UCSD-AML1 (cell line): Measurements from ENCODE around the gene ROBO1.

ENCODE experiments used
- DNase-seq: peaks from one replicate; lab custom pipeline; 2025; ENCODE audit not compliant: unreplicated experiment; lab: John Stamatoyannopoulos, UW

ROBO1 gene

DNA sequence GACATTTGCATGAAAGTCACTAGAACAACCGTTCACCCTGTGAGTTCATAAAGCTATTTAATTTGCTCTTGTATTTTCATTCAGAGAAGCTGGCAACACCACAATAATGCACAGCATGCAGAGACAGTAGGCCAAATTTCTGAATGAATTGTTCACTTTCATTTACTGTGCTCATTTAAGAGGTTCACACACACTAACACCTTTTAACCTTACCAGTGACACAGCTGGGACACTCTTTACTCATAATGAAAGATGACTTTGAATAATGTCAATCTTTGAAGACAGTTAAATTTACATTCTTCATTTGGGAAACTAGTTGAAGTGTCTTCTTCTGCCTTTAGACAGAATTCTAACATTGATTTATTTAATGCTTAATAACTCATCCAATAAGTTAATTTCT is 95.7 kb downstream of the ROBO1 start:
- DNase-seq: no peak

DNA sequence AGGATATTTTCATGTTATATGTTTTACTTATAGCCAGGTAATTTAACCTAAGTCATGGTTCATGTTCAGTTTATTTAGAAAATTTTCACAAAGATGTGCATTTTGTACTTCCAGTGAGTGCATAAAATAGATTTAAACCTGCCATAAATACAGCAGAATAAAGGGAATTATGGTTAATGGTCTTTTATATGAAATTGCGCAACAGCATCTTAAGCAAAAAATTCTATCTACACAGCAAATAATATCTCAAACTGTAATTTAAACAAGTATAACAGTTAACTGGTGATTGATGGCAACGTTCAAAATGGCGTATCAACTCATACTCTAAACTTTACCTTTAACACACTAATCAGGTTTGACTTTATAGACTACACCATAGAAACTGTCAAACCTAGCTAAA is 97.6 kb downstream of the ROBO1 start:
- no peak for DNase-seq

DNA sequence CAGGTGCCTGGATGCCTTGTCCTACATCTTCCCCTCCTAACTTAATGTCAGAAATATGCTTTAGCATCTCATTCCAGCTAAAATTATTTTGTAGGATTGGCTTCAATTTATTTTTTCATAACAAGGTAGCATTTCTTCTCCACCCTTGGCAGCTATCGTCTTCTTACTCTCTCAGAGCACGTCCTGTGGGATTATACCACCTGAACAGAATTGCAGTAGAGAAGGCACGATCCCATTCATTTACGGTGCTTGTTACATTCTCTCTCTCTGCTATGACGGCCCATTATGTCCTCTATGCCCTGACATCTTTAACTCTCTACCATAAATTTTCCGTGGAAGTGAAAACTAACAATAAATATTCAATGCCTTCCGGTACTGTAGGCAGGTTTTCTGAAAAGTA is 103.3 kb downstream of the ROBO1 start:
- no peak for DNase-seq

DNA sequence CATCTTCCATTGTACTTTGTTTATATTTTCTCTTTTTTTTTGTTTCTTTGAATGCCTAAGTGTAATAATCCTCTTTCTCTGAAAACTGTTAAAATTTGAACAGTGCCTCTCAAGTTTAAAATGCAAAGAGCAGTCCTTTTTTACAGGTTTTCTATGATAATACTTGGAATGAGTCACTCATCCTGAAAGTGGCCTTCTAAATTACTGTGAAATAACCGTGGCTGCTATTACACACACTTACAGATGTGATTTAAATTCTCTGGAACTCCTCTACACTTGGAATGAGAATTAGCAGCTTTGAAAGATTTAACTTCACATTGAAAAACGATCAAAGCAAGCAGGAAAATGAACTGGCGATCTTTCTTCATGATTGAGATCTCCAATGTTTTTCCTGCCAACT is 105.9 kb downstream of the ROBO1 start:
- no peak for DNase-seq

DNA sequence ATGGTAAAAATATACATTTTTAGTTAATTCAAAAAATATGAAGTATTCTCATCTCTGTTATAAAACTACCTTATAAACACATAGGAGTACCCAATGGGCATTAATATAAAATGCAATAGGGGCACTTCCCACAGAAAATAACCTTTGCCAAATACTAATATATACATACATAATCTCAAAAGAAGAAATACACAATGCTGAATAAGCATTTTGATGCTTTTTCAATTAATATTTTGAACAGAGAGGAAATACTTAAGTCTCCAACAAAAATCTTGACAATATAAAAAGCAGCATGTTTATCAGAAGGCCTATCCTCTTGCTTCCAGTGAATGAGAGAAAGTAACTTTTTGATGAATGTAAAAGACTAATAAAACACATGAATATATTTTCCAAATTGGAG is 110.7 kb downstream of the ROBO1 start:
- no peak for DNase-seq

DNA sequence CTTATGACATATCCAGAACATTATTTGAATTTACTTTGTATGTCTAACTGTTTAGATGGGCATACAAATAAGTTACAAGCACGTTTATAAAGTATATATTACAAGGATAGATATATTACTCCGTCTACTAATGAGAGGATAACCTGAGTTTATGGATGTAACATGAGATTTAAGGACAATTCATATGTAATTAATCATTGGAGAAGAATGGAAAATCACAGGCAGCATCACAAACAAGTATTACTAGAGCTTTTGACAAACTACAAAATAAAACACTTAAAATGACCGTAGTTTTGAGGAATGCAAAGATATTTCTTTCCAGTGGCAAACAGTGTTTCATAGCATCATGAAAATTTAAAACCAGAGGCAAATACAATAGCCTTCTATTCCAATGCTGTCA is 113.8 kb downstream of the ROBO1 start:
- no peak for DNase-seq

DNA sequence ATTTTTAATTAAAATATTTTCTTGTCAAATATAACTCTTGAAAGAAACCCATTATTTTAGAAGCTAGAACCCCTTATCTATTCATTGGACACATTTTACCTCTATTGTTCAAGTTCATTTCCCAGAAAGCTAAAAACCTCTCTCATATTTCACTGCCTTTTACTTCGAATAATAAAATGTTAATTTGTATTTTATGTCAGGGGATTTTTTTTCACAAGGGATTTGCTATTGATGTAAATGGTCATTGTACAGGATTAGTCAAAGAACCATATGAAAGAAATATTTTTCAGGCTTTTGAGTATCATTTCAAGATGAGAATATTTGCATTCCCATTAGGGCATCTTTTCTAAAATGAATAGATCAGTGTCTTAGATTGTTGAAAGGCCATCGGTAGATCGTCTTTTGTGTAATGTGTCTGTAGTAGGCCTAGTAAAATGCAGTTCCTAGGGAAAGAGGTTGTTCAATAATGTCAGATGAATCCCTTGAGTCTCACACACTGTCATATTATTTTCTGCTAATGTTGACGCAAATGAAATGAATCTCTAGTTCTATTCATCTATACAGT is 114.5 kb downstream of the ROBO1 start:
- no peak for DNase-seq

DNA sequence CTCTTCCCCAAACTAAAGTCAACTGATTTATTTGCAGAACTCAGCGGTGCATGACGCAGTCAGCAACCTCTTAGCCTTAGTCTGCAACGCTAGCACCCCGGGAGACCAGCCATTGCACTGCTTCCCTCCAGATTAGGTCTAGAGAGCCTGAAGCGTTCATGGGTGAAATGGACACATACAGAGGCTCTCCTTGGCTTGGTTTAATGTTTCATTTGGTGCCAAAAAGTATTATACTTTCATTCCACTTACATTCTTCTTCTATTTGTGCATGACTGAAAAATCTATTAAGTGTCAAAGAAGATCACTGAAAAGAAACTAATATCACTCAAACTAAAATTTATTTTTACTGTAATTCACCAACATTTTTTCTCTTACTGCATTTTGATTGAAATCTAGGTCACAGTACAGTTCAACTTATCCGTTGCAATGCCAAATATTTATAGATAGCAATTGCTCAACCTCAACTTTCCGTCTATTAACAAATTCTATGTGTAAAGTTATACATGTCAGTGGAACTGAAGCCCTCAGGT is 116.2 kb downstream of the ROBO1 start:
- peak; percentile 3 for DNase-seq

DNA sequence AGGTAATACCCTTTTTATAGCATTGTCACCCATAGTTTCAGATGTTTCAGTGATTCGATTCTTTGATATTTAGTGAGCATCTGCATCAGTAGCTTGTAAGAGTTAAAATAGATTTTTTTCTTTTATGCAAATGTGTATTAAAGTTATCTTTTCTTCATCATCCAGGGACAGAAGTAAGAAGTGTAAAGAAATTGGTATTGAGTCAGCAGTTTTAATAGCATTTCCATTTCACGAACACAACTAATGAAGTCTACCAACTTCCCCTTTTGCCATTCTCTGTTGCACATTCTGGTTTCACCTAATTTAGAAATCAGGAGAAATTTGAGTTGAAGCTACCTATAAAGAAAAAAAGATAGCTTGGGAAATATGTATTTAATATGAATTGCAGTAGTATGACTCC is 127.9 kb downstream of the ROBO1 start:
- no peak for DNase-seq

DNA sequence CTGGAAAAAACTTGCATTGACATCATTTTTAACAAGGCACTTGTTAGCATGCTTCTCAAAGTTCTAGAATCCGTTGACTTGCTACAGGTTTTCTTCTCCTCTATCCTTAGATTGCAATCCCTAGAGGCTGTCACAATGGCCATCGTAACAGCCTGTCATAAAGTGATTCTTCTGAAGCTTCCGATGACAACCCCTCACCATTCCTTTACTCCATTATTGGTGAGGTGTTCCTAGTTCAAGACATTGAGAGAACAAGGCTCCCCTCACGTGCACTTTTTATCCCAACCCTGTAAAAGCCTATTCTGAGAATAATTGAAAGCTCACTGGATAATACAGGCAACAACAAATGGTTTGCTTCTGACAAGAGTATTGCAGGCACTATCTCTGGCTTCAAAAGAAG is 131.4 kb downstream of the ROBO1 start:
- no peak for DNase-seq

DNA sequence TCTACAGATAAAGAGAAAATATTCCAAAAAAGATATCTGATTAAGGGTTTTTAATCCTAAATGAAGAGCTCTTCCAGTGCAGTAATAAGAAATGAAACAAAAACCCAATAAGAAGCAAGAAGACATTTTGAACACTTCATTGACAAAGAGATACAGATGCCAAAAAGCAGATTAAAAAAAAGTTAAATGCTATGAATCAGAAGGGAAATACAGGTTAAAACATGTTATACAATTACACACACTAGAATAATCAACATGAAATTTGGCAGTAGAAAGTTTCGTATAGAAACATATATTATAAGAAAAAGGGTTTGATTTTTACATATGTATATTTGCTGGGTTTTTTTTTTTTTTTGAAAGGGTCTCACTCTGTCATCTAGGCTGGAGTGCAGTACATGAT is 135.0 kb downstream of the ROBO1 start:
- DNase-seq: no peak

DNA sequence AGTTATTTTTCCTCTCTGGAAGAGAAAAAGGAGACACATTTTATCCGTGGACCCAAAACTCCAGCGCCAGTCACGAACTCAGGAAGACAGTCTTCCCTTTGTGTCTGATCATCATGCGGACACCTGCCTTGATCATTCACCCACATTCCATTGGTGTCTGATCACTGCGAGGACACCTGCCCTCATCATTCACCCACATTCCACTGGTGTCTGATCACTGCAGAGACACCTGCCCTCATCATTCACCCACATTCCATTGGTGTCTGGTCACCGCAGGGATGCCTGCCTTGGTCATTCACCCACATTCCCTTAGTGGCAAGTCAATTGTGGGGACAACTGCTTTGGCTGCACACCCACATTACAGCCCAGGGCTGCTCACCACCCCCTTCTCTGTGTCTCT is 148.9 kb downstream of the ROBO1 start:
- no peak for DNase-seq

DNA sequence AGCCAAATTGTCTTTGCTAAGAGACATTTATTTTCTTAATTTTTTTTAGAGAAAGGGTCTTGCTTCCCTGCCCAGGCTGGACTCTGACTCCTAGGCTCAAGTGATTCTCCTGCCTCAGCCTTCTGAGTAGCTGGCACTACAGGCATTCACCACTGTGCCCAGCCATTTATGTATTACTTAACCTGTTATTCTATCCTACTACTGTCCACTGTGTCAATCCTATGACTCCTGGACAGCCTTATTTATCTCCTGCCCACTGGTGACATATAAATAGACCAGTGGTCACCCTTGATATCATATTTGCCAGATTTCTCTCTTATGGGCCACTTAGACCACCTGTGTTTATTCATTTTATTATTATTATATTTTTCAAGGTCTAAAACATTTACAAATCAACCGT is 161.4 kb downstream of the ROBO1 start:
- DNase-seq: no peak

DNA sequence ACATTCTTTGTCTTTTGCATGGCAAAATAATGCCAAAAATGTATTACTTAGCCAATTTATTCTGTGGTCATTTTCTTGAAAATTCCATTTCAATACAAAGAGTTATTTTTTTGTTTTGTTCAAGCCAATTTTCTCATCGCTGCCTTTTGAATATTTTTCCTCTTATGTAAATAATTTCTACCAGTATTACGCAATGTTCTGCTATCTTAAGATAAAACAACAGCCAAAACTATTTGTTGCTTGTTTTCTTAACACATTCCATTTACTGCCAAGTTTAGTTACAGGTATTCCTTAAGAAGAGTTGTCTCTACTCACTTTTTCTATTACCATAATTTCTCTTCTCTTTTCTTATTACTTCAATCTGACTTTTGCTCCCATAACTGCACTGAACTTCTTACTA is 163.1 kb downstream of the ROBO1 start:
- DNase-seq: no peak

DNA sequence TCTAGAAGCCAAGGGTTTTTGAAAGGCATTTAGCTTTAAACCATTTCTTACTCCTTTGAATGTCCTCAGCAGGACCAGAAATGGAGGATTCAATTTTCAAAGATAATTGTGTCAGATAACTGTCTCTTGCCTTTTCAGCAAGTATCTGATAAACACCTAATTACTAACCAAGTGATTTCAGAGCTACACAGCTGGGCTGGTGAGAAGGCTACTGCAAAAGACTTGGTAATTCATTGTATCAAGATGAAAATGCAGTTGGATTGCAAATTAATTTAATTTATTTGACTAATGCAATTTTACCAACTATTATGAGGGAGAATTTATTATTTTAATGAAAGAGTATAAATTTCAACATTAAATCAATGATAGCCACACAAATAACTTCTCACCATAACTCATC is 165.4 kb downstream of the ROBO1 start:
- DNase-seq: no peak

DNA sequence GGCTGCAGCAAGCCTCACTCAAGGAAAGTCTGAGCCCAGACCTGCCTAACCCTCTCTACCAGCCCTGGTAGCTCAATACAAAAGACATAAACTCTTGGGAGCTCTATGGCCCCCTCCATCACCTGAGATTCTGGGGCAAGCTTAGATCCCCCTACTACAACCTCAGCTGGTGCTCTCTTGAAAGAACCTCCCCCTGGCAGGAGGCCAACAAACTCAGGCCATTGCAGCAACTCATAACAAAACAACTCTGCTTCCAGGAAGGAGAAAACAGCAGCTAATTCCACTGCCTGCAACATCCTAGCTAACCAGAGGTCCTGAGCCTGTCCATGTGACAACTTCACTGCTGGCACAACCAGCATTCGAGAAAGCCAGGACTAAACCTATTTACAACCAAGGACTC is 169.2 kb downstream of the ROBO1 start:
- DNase-seq: no peak

DNA sequence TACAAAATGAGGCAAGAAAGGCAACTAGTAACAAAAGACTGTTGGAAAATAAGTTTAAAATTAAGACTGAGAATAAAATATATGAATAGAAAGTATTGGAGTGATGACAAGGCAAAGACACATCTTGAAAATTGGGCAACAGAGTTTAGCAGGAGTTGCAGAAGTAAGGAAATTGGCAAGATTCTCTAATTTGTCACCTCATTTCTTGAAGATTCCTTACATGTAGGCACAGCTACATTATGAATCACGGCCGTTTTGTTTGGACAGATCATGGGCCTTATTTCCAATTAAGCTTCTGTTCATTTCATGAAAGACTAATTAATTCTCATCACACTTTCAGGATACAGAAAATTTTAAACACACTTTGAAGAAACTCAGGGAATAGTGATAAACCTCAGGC is 170.1 kb downstream of the ROBO1 start:
- no peak for DNase-seq

DNA sequence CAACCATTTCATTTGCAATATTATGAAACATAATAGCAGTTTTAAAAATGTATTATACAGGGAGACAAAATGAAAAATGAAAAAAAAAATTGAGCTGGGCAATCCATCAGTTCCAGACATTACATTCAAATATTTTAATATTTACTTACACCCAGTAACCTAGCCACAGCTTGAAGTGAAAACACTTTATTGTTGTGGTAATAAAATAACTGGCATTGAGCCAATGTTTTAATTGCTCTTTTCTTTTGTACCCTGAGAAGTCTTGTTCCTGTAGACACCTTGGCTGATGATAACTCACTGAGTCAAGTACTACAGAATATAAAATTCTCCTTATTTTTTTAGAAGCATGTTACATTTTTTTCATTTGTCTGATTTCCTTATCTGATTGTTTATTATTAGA is 180.6 kb downstream of the ROBO1 start:
- DNase-seq: no peak

DNA sequence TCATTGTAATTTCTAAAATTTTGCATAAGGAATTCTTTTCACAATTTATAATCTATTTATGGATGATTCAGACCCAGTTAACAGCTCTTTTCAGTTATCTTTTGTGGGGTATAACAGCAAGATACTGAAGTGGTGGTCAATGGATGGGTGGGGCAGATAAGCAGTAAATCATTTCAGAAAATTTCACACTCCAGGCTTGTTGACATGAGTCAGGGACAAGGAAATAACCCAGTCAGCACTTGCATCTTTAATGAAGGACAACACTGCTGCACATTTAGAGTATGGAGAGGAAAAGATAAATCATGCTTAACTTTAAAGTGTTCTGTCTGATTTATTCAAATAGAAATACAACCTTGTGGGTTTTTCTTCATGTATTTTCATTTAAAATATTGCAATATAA is 181.6 kb downstream of the ROBO1 start:
- DNase-seq: no peak

DNA sequence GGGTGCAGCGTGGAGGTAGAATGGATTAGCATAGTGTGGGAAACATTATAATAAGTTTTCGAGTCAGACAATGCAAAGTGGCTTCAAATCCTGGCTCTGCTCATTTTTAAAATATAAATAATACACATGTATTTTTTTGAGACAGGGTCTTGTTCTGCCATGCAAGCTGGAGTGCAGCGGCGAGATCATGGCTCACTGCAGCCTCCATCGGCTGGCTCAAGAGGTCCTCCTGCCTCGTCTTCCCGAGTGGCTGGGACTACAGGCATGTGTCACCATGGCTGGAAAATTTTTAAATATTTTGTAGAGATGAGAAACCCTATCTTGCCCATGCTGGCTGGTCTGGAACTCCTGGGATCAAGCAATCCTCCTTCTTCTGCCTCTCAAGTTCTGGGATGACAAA is 194.9 kb downstream of the ROBO1 start:
- DNase-seq: no peak

DNA sequence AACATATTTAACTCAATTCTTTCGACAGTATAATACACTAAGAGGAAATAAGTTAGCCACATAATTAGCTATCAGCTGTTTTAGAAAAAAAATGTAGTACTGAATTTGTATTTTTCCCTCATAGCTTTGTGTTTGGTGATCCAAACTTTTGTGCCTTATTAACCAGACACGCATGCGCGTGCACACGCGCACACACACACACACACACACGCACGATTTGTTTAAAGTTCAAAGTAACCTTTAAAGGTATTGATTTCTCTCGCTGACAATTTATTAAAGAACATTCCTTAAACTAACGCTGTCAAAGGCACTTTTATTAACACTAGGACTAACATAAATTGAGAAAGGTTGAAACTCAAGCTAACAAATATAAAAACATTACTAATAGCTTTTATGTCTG is 198.9 kb downstream of the ROBO1 start:
- DNase-seq: no peak

DNA sequence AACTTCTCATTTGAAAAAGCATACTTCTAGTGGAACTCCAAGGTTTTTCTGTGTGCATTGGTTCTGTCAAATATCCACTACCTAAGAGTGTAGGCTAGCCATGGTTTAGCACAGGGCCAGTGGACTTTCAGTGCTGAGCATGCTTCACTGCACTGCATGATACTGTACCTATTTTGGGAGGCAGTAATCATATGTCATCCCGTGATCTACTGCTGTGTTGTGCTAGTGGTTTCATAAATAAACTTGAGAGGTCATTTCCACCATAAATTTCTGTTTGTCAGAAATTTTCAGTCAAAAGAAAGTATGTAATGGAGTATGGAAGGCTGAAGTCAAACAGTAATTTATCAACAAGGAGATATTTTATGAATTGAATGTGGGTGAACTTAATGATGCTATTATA is 203.6 kb downstream of the ROBO1 start:
- DNase-seq: no peak

DNA sequence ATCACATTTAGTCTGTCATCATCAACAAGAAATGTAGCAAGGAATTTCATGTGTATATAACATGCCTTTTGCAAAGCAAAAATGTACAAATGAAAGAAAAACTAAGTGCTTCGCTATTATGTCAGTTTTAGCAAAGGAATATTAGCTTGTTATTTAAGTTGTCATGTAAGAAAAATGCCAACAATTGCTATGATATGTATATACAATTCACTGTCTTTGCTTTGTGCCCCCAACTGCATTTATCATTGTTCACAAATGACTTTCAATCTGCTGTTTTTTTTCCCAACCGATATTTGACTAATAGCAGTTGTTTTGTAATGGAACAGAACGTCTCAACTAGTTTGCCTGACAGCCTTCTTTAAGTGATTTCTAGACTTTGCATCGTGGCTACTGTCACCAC is 207.1 kb downstream of the ROBO1 start:
- DNase-seq: no peak

DNA sequence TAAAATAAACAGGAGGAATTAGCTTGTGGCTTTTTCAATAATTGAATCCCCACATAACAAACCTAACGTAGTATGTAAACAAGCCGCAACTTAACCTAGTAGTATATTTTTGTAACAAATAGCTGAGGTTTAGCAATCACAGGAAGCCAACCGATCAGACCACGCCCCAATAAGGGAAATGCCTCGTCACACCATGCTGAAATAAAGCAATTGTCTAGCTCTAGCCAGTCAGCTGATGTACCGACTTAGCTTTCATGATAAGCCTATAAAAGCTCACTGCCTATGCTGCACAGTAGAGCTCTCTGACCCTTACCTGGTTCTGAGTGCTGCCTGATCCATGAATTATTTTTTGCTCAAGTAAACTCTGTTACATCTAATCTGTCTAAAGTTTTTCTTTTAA is 208.9 kb downstream of the ROBO1 start:
- DNase-seq: no peak
